PFSK-1 (cell line): ENCODE measurements around the gene TRIM54.

Experiments
- REST ChIP-seq, 2 experiments: IDR thresholded peaks; 2 replicates each; pipeline versions ENCODE4 v1.6.1 to v1.8.0; 2011 to 2012; ENCODE audit warnings: low read depth in 2 of 2, low read length in 2 of 2, control low read depth in 1 of 2, inconsistent platforms in 1 of 2, mild to moderate bottlenecking in 1 of 2, moderate library complexity in 1 of 2; ENCODE audit not compliant: insufficient read depth in 1 of 2
- TAF1 ChIP-seq: IDR thresholded peaks from 2 replicates; pipeline ENCODE4 v1.6.1; 2012; ENCODE audit warnings: low read length, control low read depth, borderline replicate concordance; ENCODE audit not compliant: insufficient read depth

- TF ChIP-seq TAF1: no peak
- no peak for TF ChIP-seq REST (IDR thresholded peaks at IDR 0.05; ENCODE audit: insufficient read depth in 1 of 2, low read depth in 2 of 2, low read length in 2 of 2)
These were observed 15.0 kb downstream of the TRIM54 start for GRCh38 chr2:27297195-27297594.
